Activated CD8-positive, alpha-beta memory T cell treated with anti-CD3 and anti-CD28 coated beads for 48 hours (primary cell): Measurements from ENCODE around the gene TATDN3.
A peak's percentile ranks its signal among the peaks of the same experiment; 100 is the strongest.
"Not testable (repeated sequence)": the region's sequence is repeated elsewhere in the genome, so short reads cannot be mapped to it uniquely, and the experiment has no call there.

Experiments
- DNase-seq, 3 experiments: peaks; one replicate each; pipeline ENCODE4 v3.0.0-alpha.2; 2020; ENCODE audit warnings: low read depth in 2 of 3, low spot score in 2 of 3

TATDN3 gene

GRCh38 chr1:212827171-212827776, 35.6 kb downstream of the TATDN3 start:
- DNase-seq = no peak

DNA sequence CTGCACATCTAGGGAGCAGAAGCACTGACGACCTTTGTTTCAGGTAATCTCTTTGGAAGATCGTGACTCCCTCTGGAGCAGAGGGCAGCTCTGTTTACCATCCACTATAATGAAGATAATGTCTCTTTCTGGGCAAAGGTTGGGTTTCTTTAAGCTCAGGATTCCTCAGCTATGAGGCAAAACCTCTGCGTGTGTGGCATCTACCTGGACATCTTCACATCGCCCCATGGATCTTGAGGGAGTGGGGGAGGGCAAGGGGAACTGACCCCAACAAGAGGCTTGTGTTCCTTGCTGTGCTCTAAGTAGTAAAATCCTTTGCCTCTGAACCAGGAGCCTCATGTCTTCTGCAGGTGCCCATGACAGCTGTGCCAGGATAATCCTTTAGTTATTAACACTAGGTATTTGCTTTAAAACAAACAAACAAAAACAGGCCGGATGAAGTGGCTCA, 36.2 kb downstream of the TATDN3 start:
- DNase-seq = no peak

DNA sequence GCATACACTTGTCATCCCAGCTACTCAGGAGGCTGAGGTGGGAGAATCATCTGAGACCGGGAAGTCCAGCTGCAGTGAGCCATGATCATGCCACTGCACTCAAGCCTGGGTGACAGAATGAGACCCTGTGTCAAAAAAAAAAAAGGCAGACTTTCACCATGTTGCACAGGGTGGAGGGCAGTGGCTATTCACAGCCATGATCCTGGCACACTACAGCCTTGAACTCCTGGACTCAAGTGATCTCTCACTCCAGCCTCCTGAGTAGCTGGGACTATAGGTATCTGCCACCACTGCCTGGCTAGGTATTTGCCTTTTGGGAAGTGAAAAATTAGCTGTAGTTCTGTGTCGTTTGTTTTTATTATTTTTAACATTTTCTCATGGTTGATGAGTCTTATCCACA, 36.7 kb downstream of the TATDN3 start:
- no peak for DNase-seq

- DNase-seq = not testable (repeated sequence)
Observed at GRCh38 chr1:212833211-212834207, 41.8 kb downstream of the TATDN3 start.

DNA sequence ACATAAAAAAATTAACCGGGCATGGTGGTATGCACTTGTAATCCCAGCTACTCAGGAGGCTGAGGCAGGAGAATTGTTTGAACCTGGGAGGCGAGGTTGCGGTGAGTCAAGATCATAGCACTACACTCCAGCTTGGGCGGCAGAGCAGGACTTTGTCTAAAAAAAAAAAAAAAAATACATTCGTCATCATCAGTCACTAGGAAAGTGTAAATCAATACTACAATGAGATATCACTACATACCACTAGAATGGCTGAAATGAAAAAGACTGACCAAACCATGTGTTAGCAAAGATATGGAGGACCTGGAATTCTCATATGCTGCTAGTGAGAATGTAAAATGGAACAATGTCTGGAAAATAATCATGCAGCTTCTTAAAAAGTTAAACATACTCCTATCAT, 46.5 kb downstream of the TATDN3 start:
- DNase-seq = no peak

DNA sequence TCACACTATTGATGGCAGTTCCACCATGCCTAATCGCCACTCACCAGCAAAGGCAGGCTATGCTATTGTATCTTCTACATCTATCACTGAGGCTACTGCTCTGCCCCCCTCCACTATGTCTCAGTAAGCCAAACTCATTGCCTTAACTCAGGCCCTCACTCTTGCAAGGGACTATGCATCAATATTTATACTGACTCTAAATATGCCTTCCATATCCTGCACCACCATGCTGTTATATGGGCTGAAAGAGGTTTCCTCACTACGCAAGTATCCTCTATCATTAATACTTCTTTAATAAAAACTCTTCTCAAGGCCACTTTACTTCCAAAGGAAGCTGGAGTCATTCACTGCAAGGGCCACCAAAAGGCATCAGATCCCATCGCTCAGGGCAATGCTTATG, 52.8 kb downstream of the TATDN3 start:
- DNase-seq = not testable (repeated sequence)

DNA sequence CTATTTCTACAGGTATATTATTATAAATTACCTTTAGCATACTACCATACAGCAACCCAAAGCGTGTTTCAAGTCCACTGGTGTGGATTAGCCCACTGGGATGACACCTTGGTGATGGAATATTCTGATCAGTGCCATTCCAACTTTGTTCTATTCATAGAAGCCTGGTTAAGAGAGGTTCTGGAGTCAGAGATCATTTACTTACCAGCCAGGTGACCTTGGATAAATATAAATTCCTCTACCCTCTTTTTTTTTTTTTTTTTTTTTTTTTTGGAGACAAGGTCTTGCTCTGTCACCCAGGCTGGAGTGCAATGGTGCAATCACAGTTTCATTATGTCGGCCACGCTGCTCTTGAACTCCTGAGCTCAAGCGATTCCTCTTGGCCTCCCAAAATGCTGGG, 55.9 kb downstream of the TATDN3 start, which contains the start of gene SPATA45:
Gene SPATA45 (minus strand): TSS at position 101 of the 400 bp plus-strand sequence. CDS start 11,500 bp downstream, outside the sequence.
- no peak for DNase-seq

DNA sequence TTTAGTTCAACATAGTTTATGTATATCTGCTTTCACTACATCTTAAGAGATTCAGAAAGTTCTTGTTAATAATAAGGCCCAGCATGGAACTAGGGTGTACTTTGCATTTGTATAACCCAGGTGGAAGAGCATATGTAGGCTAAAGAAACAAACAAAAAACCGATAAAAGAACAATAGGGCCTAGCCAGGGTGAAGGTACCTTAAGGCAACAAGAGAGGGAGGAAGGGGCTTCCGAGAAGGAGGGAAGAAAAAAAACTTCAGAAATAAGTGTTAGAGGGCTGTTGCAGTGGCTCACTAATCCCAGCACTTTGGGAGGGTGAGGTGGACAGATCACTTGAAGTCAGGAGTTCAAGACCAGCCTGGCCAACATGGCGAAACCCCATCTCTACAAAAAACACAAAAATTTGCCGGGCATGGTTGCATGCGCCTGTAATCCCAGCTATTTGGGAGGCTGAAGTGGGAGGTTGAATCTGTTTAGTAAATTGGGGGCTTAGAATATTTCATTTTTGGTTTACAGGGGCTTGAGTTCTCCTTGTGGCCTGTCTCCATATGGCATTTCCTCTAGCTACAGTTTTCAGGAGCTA, 60.5 kb downstream of the TATDN3 start:
- DNase-seq = no peak

DNA sequence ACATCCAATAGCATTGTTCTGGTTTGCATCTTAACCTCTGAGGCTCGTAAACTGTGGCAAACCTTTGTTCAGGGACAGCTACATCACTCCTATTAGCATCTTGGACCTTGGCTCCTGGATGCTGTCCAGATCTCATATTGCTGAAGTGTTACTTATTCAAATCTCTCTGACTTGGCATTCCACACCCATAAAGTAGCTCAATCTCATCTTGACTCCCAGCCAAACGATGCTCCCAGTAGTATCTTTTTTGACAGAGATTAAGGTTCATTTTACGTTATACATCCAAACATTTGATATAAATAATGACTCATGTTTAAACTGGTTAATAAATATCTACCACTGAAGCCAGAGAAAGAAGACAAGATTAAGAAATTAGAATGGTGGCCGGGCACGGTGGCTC, 62.0 kb downstream of the TATDN3 start:
- no peak for DNase-seq

- no peak for DNase-seq
Observed at GRCh38 chr1:212856755-212857154, 65.1 kb downstream of the TATDN3 start.

DNA sequence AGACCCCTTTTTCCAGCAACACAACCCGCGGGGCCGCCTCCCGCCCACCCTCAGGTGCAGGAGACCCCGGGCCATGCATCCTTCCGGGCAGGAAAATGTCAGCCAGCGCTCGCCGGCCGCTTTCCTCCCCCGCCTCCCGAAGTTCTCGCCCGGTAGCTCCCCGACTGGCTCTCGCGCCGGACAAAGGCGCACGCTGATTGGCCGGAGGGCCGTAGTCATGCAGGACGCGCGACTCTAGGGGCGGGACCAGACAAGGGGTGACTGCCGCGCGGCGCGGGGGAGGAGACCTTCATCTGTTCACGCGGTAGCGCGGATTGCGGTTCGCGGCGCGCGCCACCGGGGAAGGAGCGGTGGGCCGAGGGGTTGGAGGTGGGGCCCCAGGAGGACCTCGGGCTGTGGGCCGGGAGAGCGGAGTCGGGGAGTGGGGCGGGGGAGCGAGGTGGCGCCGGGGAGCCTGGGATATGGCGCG, 66.3 kb downstream of the TATDN3 start, which contains the start of gene FLVCR1:
Gene FLVCR1 (plus strand): TSS at position 284 of the 469 bp plus-strand sequence. CDS start 178 bp downstream, at position 462.
- DNase-seq = peak; percentile 82 to 92 (median 86)

DNA sequence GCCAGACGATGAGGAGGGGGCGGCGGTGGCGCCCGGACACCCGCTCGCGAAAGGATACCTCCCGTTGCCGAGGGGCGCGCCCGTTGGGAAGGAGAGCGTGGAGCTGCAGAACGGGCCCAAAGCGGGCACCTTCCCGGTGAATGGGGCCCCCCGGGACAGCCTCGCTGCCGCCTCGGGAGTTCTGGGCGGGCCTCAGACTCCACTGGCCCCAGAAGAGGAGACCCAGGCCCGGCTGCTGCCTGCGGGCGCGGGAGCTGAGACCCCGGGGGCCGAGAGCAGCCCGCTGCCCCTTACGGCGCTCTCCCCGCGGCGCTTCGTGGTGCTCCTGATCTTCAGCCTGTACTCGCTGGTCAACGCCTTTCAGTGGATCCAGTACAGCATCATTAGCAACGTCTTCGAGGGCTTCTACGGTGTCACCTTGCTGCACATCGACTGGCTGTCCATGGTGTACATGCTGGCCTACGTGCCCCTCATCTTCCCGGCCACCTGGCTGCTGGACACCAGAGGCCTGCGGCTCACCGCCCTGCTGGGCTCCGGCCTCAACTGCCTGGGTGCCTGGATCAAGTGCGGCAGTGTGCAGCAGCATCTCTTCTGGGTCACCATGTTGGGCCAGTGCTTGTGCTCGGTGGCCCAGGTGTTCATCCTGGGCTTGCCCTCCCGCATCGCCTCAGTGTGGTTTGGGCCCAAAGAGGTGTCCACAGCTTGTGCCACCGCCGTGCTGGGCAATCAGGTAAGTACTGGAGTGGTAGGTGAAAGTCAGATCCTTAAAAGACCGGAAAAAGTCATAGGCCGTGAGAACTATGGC, 67.0 kb downstream of the TATDN3 start:
- peak in 2 of 3 experiments; percentile 5 to 13 for DNase-seq

GRCh38 chr1:212860713-212861581, 69.3 kb downstream of the TATDN3 start:
- DNase-seq = no peak

DNA sequence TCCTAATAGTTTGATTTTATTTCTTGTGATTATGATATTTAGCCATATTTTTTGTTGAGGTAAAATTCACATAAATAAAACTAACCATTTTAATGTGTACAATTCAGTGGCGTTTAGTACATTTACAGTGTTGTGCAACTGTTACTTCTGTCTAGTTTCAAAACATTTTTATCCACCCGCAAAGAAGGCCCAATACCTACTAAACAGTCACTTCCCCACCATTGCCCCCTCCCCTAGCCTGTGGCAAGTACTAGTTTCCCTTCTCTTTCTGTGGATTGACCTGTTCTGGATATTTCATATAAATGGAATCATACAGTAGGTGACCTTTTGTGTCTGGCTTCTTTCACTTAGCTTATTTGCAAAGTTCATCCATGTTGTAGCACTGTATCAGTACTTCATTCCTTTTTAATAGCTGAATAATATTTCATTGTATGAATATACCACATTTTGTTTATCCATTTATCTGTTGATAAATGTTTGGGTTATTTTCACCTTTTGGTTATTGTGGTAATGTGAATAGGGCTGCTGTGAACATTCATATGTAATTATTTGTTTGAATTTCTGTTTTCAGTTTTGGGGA, 70.5 kb downstream of the TATDN3 start:
- no peak for DNase-seq

- not testable (repeated sequence) for DNase-seq
Observed at GRCh38 chr1:212863345-212863744, 71.7 kb downstream of the TATDN3 start.

- DNase-seq = no peak
Observed at GRCh38 chr1:212864201-212864600, 72.5 kb downstream of the TATDN3 start.
